Measurements from ENCODE around the gene ANKRD33B.
"Not testable (repeated sequence)": the region's sequence is repeated elsewhere in the genome, so short reads cannot be mapped to it uniquely, and the experiment has no call there.

ANKRD33B gene

GRCh38 chr5:10595293-10595671, 31.4 kb downstream of the ANKRD33B start:
- no peak for DNase-seq

- no peak for DNase-seq
Observed at GRCh38 chr5:10595672-10596309, 31.9 kb downstream of the ANKRD33B start.

- no peak for DNase-seq
Observed at GRCh38 chr5:10596310-10596703, 32.4 kb downstream of the ANKRD33B start.

GRCh38 chr5:10596886-10597451, 33.1 kb downstream of the ANKRD33B start:
- no peak for DNase-seq

- DNase-seq = no peak
Observed at GRCh38 chr5:10599113-10599512, 35.2 kb downstream of the ANKRD33B start.

- DNase-seq = no peak
Observed at GRCh38 chr5:10599862-10600284, 36.0 kb downstream of the ANKRD33B start.

GRCh38 chr5:10600626-10601245, 36.9 kb downstream of the ANKRD33B start:
- no peak for DNase-seq

- DNase-seq = no peak
Observed at GRCh38 chr5:10601246-10602030, 37.6 kb downstream of the ANKRD33B start.

GRCh38 chr5:10602031-10602806, 38.3 kb downstream of the ANKRD33B start:
- DNase-seq = no peak

GRCh38 chr5:10604975-10605374, 41.1 kb downstream of the ANKRD33B start:
- DNase-seq = no peak

- not testable (repeated sequence) for DNase-seq
Observed at GRCh38 chr5:10606632-10607022, 42.8 kb downstream of the ANKRD33B start.

- DNase-seq = no peak
Observed at GRCh38 chr5:10607023-10607665, 43.3 kb downstream of the ANKRD33B start.

- no peak for DNase-seq
Observed at GRCh38 chr5:10607666-10608073, 43.8 kb downstream of the ANKRD33B start.

GRCh38 chr5:10608081-10608480, 44.2 kb downstream of the ANKRD33B start:
- not testable (repeated sequence) for DNase-seq

- no peak for DNase-seq
Observed at GRCh38 chr5:10610058-10610457, 46.2 kb downstream of the ANKRD33B start.

- DNase-seq = no peak
Observed at GRCh38 chr5:10611290-10611689, 47.4 kb downstream of the ANKRD33B start.

- DNase-seq = no peak
Observed at GRCh38 chr5:10612251-10612650, 48.4 kb downstream of the ANKRD33B start.

GRCh38 chr5:10615693-10616092, 51.8 kb downstream of the ANKRD33B start:
- DNase-seq = no peak

- DNase-seq = no peak
Observed at GRCh38 chr5:10617103-10617502, 53.2 kb downstream of the ANKRD33B start.

GRCh38 chr5:10618311-10618710, 54.4 kb downstream of the ANKRD33B start:
- DNase-seq = no peak

GRCh38 chr5:10619649-10620048, 55.8 kb downstream of the ANKRD33B start:
- no peak for DNase-seq

- DNase-seq = no peak
Observed at GRCh38 chr5:10620346-10620745, 56.5 kb downstream of the ANKRD33B start.

All from effector CD4-positive, alpha-beta T cell (primary cell).